Osteoblast (primary cell): ENCODE results near the gene TMEM9. TPM values are rescaled to one million over a fixed set of nuclear protein-coding genes. Genes with fewer than 3 reads are reported as not detected.
A peak's percentile ranks its signal among the peaks of the same experiment; 100 is the strongest.

Experiments
- DNase-seq: peaks from one replicate; pipeline ENCODE4 v3.0.0; 2011; ENCODE audit warnings: low spot score, mixed read lengths; ENCODE audit not compliant: insufficient read length; ENCODE audit errors: missing footprints
- H2AFZ ChIP-seq: 2 replicates; pipeline ENCODE4 v1.6.0; 2011; ENCODE audit warnings: mild to moderate bottlenecking, low read length
- H3K27ac ChIP-seq: 2 replicates; pipeline ENCODE4 v1.5.1; 2011; ENCODE audit warnings: mild to moderate bottlenecking, low read depth, low read length, moderate library complexity
- H3K27me3 ChIP-seq: 2 replicates; pipeline ENCODE4 v1.6.0; 2012; ENCODE audit warnings: mild to moderate bottlenecking, control low read depth, inconsistent platforms, low read length, moderate library complexity; ENCODE audit not compliant: insufficient read depth
- H3K36me3 ChIP-seq: 2 replicates; pipeline ENCODE4 v1.5.1; 2011; ENCODE audit warnings: mild to moderate bottlenecking, low read length, control low read depth, moderate library complexity; ENCODE audit not compliant: insufficient read depth
- H3K4me1 ChIP-seq: 2 replicates; pipeline ENCODE4 v1.5.1; 2011; ENCODE audit warnings: mild to moderate bottlenecking, low read length, control low read depth, moderate library complexity; ENCODE audit not compliant: insufficient read depth
- H3K4me2 ChIP-seq: 2 replicates; pipeline ENCODE4 v1.6.0; 2011; ENCODE audit warnings: mild to moderate bottlenecking, low read length; ENCODE audit not compliant: insufficient read depth
- H3K4me3 ChIP-seq: fragments of 200-600 bp; sonication (generic); 3 replicates; pipeline ENCODE4 v1.5.1; 2012; ENCODE audit warnings: mild to moderate bottlenecking, low read length, inconsistent platforms; ENCODE audit not compliant: insufficient read depth
- H3K79me2 ChIP-seq: 2 replicates; pipeline ENCODE4 v1.6.0; 2012; ENCODE audit warnings: mild to moderate bottlenecking, low read length, control low read depth, inconsistent platforms; ENCODE audit not compliant: insufficient read depth
- H3K9me3 ChIP-seq: 2 replicates; pipeline ENCODE4 v1.5.1; 2011; ENCODE audit warnings: low read depth, low read length, control low read depth
- H4K20me1 ChIP-seq: 2 replicates; pipeline ENCODE4 v1.6.0; 2012; ENCODE audit warnings: mild to moderate bottlenecking, low read length, control low read depth; ENCODE audit not compliant: insufficient read depth
- CTCF ChIP-seq: IDR thresholded peaks from 2 replicates; pipeline ENCODE4 v1.5.1; 2011; ENCODE audit warnings: mild to moderate bottlenecking, low read depth, low read length, moderate library complexity; ENCODE audit errors: extremely low read depth
- total RNA-seq: library from RNA; depleted of rRNA; stranded (reverse); fragments of >200 nt; gene quantifications from 2 replicates; pipeline ENCODE4 v1.2.3, GENCODE V29; 2012

TMEM9 gene
- total RNA-seq, 1 donor, result 45.6 TPM

- peaks cover 11% of the 10 kb centered on the region for H3K4me1 ChIP-seq
- no peaks in the 10 kb centered on the region for H3K79me2 ChIP-seq
- no peaks in the 10 kb centered on the region for H3K36me3 ChIP-seq
- H3K27ac ChIP-seq, result no peak overlapping the region
- no peak for DNase-seq
- no peak overlapping the region for H2AFZ ChIP-seq
- TF ChIP-seq CTCF, result no peak
- no peak overlapping the region for H3K4me3 ChIP-seq
- H3K4me2 ChIP-seq, result no peak overlapping the region
- no peaks in the 10 kb centered on the region for H4K20me1 ChIP-seq
- peaks cover 16% of the 10 kb centered on the region for H3K27me3 ChIP-seq
- H3K9me3 ChIP-seq, result no peaks in the 10 kb centered on the region
Observed at GRCh38 chr1:201186192-201186591, 31.9 kb upstream of the TMEM9 start.

GRCh38 chr1:201185527-201186128, 31.4 kb upstream of the TMEM9 start:
- no peak for TF ChIP-seq CTCF

GRCh38 chr1:201185123-201185453, 30.8 kb upstream of the TMEM9 start:
- H3K4me3 ChIP-seq, result no peak overlapping the region
- H3K9me3 ChIP-seq, result no peaks in the 10 kb centered on the region
- no peaks in the 10 kb centered on the region for H4K20me1 ChIP-seq
- H3K27me3 ChIP-seq, result peaks cover 26% of the 10 kb centered on the region
- peaks cover 9% of the 10 kb centered on the region for H3K4me1 ChIP-seq
- no peak for DNase-seq
- no peaks in the 10 kb centered on the region for H3K79me2 ChIP-seq
- peak overlapping the region; percentile 74 for H2AFZ ChIP-seq
- no peak overlapping the region for H3K27ac ChIP-seq
- no peaks in the 10 kb centered on the region for H3K36me3 ChIP-seq
- H3K4me2 ChIP-seq, result no peak overlapping the region
- TF ChIP-seq CTCF, result no peak

More at GRCh38 chr1:201185527-201186128, 31.4 kb upstream of the TMEM9 start:
- H4K20me1 ChIP-seq, result no peaks in the 10 kb centered on the region
- no peak overlapping the region for H3K4me2 ChIP-seq
- peaks cover 9% of the 10 kb centered on the region for H3K4me1 ChIP-seq
- no peaks in the 10 kb centered on the region for H3K9me3 ChIP-seq
- no peak overlapping the region for H3K27ac ChIP-seq
- no peaks in the 10 kb centered on the region for H3K79me2 ChIP-seq
- H3K27me3 ChIP-seq, result peaks cover 20% of the 10 kb centered on the region
- H3K36me3 ChIP-seq, result no peaks in the 10 kb centered on the region
- no peak overlapping the region for H3K4me3 ChIP-seq
- H2AFZ ChIP-seq, result no peak overlapping the region
- peak; percentile 73 for DNase-seq

GRCh38 chr1:201184307-201185122, 30.2 kb upstream of the TMEM9 start:
- no peak overlapping the region for H3K4me3 ChIP-seq
- peak; percentile 79 for TF ChIP-seq CTCF
- DNase-seq, result peak; percentile 97
- H3K27me3 ChIP-seq, result peaks cover 30% of the 10 kb centered on the region
- peak overlapping the region; percentile 74 for H2AFZ ChIP-seq
- H3K9me3 ChIP-seq, result no peaks in the 10 kb centered on the region
- peak overlapping the region; percentile 41 for H3K4me2 ChIP-seq
- H3K4me1 ChIP-seq, result peaks cover 9% of the 10 kb centered on the region
- H3K79me2 ChIP-seq, result no peaks in the 10 kb centered on the region
- no peaks in the 10 kb centered on the region for H4K20me1 ChIP-seq
- H3K36me3 ChIP-seq, result no peaks in the 10 kb centered on the region
- H3K27ac ChIP-seq, result peak overlapping the region; percentile 24
